GM23338 (cell line): ENCODE measurements around the gene RNASE7.

ENCODE experiments used
- CREB1 ChIP-seq: fragments of 250-450 bp; sonication (Bioruptor Pico); IDR thresholded peaks from 2 replicates; pipeline ENCODE4 v1.5.0; 2020; ENCODE audit warnings: low read depth, mild to moderate bottlenecking, moderate library complexity
- EZH2 ChIP-seq: fragments of 200-600 bp; sonication (generic); IDR thresholded peaks from one replicate; pipeline ENCODE4 v1.8.0; 2017; ENCODE audit warnings: antibody characterized with exemption, mild to moderate bottlenecking, low read depth; ENCODE audit not compliant: unreplicated experiment
- EZH2phosphoT487 ChIP-seq: fragments of 200-600 bp; sonication (generic); IDR thresholded peaks from one replicate; pipeline ENCODE4 v1.8.1; 2018; ENCODE audit warnings: antibody characterized with exemption; ENCODE audit not compliant: unreplicated experiment
- JUNB ChIP-seq: IDR thresholded peaks from one replicate; pipeline ENCODE4 v1.6.1; 2016; ENCODE audit warnings: antibody characterized with exemption; ENCODE audit not compliant: unreplicated experiment
- NANOG ChIP-seq: IDR thresholded peaks from 2 replicates; pipeline ENCODE4 v1.6.1; 2016; ENCODE audit warnings: antibody characterized with exemption, borderline replicate concordance
- POLR2AphosphoS5 ChIP-seq: IDR thresholded peaks from 2 replicates; pipeline ENCODE4 v1.6.1; 2016; ENCODE audit warnings: antibody characterized with exemption, low read depth
- STAT1 ChIP-seq: IDR thresholded peaks from one replicate; pipeline ENCODE4 v1.6.1; 2016; ENCODE audit warnings: antibody characterized with exemption; ENCODE audit not compliant: unreplicated experiment
- ZNF331 ChIP-seq: fragments of 250-450 bp; sonication (Bioruptor Pico); IDR thresholded peaks from 2 replicates; pipeline ENCODE4 v1.5.0; 2020; ENCODE audit warnings: low read depth, mild to moderate bottlenecking, moderate library complexity
- TF ChIP-seq, protein P1 (sequence below), 2 experiments: fragments of 200-600 bp in 1 of 2; sonication (generic) in 1 of 2; conservative IDR thresholded peaks; 2 replicates each; pipeline versions ENCODE4 v1.5.1 to v1.6.1; 2016 to 2017; ENCODE audit warnings: antibody characterized with exemption in 2 of 2, low read depth in 2 of 2, mild to moderate bottlenecking in 2 of 2, moderate library complexity in 1 of 2
- TF ChIP-seq, protein P2 (sequence below): IDR thresholded peaks from 2 replicates; pipeline ENCODE4 v1.6.1; 2016; ENCODE audit warnings: antibody characterized with exemption
- TF ChIP-seq, protein P3 (sequence below): IDR thresholded peaks from one replicate; pipeline ENCODE4 v1.6.1; 2018; ENCODE audit warnings: antibody characterized with exemption; ENCODE audit not compliant: unreplicated experiment

DNA sequence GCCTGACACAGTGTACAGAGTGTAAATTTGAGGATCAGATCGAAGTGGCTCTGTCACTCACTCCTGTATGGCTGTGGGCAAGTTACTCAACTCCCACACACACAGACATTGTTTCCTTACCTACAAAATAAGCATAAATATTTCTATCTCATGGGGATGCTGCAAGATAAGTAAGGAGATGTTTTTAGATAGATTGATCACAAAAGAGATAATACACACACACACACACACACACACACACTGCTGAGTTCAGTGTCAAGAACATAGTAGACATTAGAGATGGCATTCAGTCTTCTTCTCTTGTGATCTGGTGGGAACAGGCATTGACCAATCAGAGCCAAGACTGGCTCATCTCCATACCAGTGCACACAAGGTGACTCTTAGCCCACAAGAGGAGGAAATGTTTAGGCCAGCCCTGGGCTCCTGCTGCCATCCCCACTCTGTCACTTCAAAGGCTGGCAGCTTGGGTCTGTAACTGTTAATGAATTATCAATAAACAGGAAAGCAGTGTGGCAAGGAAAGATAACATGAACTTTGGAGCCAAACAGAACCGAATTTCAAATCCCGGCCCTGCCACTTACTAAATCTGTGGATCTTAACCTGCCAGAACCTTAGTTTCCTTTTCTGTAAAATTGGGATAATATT lies 12.1 kb downstream of the RNASE7 start:
- TF ChIP-seq, protein P1, sequence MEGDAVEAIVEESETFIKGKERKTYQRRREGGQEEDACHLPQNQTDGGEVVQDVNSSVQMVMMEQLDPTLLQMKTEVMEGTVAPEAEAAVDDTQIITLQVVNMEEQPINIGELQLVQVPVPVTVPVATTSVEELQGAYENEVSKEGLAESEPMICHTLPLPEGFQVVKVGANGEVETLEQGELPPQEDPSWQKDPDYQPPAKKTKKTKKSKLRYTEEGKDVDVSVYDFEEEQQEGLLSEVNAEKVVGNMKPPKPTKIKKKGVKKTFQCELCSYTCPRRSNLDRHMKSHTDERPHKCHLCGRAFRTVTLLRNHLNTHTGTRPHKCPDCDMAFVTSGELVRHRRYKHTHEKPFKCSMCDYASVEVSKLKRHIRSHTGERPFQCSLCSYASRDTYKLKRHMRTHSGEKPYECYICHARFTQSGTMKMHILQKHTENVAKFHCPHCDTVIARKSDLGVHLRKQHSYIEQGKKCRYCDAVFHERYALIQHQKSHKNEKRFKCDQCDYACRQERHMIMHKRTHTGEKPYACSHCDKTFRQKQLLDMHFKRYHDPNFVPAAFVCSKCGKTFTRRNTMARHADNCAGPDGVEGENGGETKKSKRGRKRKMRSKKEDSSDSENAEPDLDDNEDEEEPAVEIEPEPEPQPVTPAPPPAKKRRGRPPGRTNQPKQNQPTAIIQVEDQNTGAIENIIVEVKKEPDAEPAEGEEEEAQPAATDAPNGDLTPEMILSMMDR (conservative IDR thresholded peaks at IDR 0.05; ENCODE audit: low read depth in 2 of 2): no peak
- TF ChIP-seq, protein P2, sequence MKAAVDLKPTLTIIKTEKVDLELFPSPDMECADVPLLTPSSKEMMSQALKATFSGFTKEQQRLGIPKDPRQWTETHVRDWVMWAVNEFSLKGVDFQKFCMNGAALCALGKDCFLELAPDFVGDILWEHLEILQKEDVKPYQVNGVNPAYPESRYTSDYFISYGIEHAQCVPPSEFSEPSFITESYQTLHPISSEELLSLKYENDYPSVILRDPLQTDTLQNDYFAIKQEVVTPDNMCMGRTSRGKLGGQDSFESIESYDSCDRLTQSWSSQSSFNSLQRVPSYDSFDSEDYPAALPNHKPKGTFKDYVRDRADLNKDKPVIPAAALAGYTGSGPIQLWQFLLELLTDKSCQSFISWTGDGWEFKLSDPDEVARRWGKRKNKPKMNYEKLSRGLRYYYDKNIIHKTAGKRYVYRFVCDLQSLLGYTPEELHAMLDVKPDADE: no peak
- TF ChIP-seq, protein P3, sequence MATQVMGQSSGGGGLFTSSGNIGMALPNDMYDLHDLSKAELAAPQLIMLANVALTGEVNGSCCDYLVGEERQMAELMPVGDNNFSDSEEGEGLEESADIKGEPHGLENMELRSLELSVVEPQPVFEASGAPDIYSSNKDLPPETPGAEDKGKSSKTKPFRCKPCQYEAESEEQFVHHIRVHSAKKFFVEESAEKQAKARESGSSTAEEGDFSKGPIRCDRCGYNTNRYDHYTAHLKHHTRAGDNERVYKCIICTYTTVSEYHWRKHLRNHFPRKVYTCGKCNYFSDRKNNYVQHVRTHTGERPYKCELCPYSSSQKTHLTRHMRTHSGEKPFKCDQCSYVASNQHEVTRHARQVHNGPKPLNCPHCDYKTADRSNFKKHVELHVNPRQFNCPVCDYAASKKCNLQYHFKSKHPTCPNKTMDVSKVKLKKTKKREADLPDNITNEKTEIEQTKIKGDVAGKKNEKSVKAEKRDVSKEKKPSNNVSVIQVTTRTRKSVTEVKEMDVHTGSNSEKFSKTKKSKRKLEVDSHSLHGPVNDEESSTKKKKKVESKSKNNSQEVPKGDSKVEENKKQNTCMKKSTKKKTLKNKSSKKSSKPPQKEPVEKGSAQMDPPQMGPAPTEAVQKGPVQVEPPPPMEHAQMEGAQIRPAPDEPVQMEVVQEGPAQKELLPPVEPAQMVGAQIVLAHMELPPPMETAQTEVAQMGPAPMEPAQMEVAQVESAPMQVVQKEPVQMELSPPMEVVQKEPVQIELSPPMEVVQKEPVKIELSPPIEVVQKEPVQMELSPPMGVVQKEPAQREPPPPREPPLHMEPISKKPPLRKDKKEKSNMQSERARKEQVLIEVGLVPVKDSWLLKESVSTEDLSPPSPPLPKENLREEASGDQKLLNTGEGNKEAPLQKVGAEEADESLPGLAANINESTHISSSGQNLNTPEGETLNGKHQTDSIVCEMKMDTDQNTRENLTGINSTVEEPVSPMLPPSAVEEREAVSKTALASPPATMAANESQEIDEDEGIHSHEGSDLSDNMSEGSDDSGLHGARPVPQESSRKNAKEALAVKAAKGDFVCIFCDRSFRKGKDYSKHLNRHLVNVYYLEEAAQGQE: no peak
- TF ChIP-seq STAT1 (no peak), EZH2phosphoT487 (no peak), POLR2AphosphoS5 (no peak), EZH2 (no peak), NANOG (no peak), JUNB (no peak), ZNF331 (CRISPR knock-in tag) (no peak), CREB1 (CRISPR knock-in tag) (no peak)
